OCI-M2 (cell line): ENCODE data around the gene LHX3.

Experiments used
- DNase-seq: peaks from one replicate; lab custom pipeline; 2025; ENCODE audit not compliant: unreplicated experiment; lab: John Stamatoyannopoulos, UW

The LHX3 gene

GRCh38 chr9:136204838-136205706 lies at the start of gene LHX3:
Gene LHX3, minus strand, starts transcription at chr9:136205128. Its CDS starts 116 bp downstream, at chr9:136205012.
- no peak for DNase-seq

- DNase-seq: no peak
Measured at GRCh38 chr9:136253246-136254130, 48.6 kb upstream of the LHX3 start.

GRCh38 chr9:136252846-136253245 lies 47.9 kb upstream of the LHX3 start:
- no peak for DNase-seq

GRCh38 chr9:136252281-136252680 lies 47.4 kb upstream of the LHX3 start:
- DNase-seq: no peak

GRCh38 chr9:136251264-136252115 lies 46.6 kb upstream of the LHX3 start:
- DNase-seq: no peak

GRCh38 chr9:136250676-136251075 lies 45.7 kb upstream of the LHX3 start:
- DNase-seq: no peak

- no peak for DNase-seq
Measured at GRCh38 chr9:136249877-136250559, 45.1 kb upstream of the LHX3 start.

GRCh38 chr9:136248951-136249876 lies 44.3 kb upstream of the LHX3 start:
- no peak for DNase-seq

- DNase-seq: no peak
Measured at GRCh38 chr9:136247947-136248637, 43.2 kb upstream of the LHX3 start.

- no peak for DNase-seq
Measured at GRCh38 chr9:136247551-136247916, 42.6 kb upstream of the LHX3 start.

- no peak for DNase-seq
Measured at GRCh38 chr9:136246849-136247550, 42.1 kb upstream of the LHX3 start.

- DNase-seq: no peak
Measured at GRCh38 chr9:136245219-136246150, 40.6 kb upstream of the LHX3 start, which contains the start of gene QSOX2. Gene QSOX2, minus strand, starts transcription at chr9:136245812. Its CDS starts 9 bp downstream, at chr9:136245803.

- DNase-seq: no peak
Measured at GRCh38 chr9:136244969-136245218, 40.0 kb upstream of the LHX3 start.

GRCh38 chr9:136244122-136244968 lies 39.4 kb upstream of the LHX3 start:
- no peak for DNase-seq

GRCh38 chr9:136243631-136244030 lies 38.7 kb upstream of the LHX3 start:
- no peak for DNase-seq

- DNase-seq: no peak
Measured at GRCh38 chr9:136242918-136243525, 38.1 kb upstream of the LHX3 start.
